K562 (cell line): ENCODE results near the gene TOMM6.

Source experiments
- GTF2A2 ChIP-seq: IDR thresholded peaks from 2 replicates; pipeline ENCODE4 v1.6.1; 2016; ENCODE audit warnings: mild to moderate bottlenecking, missing genetic modification characterization, missing compliant biosample characterization
- MAFK ChIP-seq: IDR thresholded peaks from 2 replicates; pipeline ENCODE4 v1.6.1; 2011; ENCODE audit warnings: low read length, improper control_type of control experiment
- POLR2A ChIP-seq: fragments of 450-650 bp; conservative IDR thresholded peaks from 2 replicates; pipeline ENCODE4 v1.6.1; 2016
- TBP ChIP-seq: optimal IDR thresholded peaks from 2 replicates; pipeline ENCODE3; 2011; ENCODE audit warnings: low read depth, low read length, improper control_type of control experiment
- TF ChIP-seq, protein P1 (sequence below): fragments of 450-650 bp; IDR thresholded peaks from 2 replicates; pipeline ENCODE4 v1.6.1; 2016; ENCODE audit warnings: low read depth, mild to moderate bottlenecking, moderate library complexity
- TF ChIP-seq, protein P2 (sequence below), 3 experiments: IDR thresholded peaks in 2 of 3; conservative IDR thresholded peaks in 1 of 3; 2 replicates each; pipeline ENCODE4 v1.5.1; 2011 to 2012; ENCODE audit warnings: low read length in 3 of 3, mild to moderate bottlenecking in 3 of 3, control low read depth in 2 of 3, improper control_type of control experiment in 1 of 3, inconsistent platforms in 1 of 3, low read depth in 1 of 3, mixed read lengths in 1 of 3, moderate library complexity in 1 of 3; ENCODE audit not compliant: insufficient read depth in 2 of 3

DNA sequence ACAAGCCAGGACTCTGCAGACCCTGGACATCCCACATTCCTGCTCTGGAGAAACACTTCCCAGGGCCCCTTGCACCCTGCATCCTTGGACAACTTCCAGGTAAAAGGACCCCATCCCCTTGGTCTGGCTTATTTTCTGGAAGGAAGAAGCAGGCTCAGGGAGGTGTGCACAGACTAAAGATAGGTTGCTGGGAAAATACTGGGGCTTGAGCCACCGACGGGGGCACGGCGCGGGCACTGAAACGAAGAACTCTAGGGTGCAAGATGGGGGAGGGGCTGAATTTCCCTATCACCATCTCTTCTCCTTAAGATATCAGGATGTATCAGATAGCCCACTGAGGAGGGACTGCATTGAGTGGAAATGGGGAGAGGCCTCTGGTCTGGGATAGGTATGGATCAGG is 8.6 kb upstream of the TOMM6 start:
- TF ChIP-seq MAFK (no peak), POLR2A (no peak), TBP (no peak), GTF2A2 (no peak)
- TF ChIP-seq, protein P1, sequence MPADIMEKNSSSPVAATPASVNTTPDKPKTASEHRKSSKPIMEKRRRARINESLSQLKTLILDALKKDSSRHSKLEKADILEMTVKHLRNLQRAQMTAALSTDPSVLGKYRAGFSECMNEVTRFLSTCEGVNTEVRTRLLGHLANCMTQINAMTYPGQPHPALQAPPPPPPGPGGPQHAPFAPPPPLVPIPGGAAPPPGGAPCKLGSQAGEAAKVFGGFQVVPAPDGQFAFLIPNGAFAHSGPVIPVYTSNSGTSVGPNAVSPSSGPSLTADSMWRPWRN = no peak
- TF ChIP-seq, protein P2, sequence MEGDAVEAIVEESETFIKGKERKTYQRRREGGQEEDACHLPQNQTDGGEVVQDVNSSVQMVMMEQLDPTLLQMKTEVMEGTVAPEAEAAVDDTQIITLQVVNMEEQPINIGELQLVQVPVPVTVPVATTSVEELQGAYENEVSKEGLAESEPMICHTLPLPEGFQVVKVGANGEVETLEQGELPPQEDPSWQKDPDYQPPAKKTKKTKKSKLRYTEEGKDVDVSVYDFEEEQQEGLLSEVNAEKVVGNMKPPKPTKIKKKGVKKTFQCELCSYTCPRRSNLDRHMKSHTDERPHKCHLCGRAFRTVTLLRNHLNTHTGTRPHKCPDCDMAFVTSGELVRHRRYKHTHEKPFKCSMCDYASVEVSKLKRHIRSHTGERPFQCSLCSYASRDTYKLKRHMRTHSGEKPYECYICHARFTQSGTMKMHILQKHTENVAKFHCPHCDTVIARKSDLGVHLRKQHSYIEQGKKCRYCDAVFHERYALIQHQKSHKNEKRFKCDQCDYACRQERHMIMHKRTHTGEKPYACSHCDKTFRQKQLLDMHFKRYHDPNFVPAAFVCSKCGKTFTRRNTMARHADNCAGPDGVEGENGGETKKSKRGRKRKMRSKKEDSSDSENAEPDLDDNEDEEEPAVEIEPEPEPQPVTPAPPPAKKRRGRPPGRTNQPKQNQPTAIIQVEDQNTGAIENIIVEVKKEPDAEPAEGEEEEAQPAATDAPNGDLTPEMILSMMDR (IDR thresholded peaks at IDR 0.05 in 2 of 3, conservative IDR thresholded peaks at IDR 0.05 in 1 of 3; ENCODE audit: insufficient read depth in 2 of 3, low read depth in 1 of 3, low read length in 3 of 3) = no peak
